NCI-H1092 (cell line): ENCODE data around the gene PDP2.

Experiments used
- DNase-seq: peaks from one replicate; lab custom pipeline; 2025; lab: John Stamatoyannopoulos, UW

PDP2 gene

GRCh38 chr16:66935314-66936011 lies 55.1 kb downstream of the PDP2 start, which contains the start of gene CES2:
TSS of gene CES2 (plus strand) at chr16:66935516. CDS start at chr16:66935636, 120 bp downstream.
- no peak for DNase-seq

- no peak for DNase-seq
Measured at GRCh38 chr16:66936462-66936861, 56.1 kb downstream of the PDP2 start.

- no peak for DNase-seq
Measured at GRCh38 chr16:66936889-66937554, 56.7 kb downstream of the PDP2 start.

- no peak for DNase-seq
Measured at GRCh38 chr16:66937725-66938337, 57.5 kb downstream of the PDP2 start.

GRCh38 chr16:66939366-66939765 lies 59.1 kb downstream of the PDP2 start:
- DNase-seq, result no peak

GRCh38 chr16:66940236-66940635 lies 59.9 kb downstream of the PDP2 start:
- no peak for DNase-seq
